Stomach (tissue), 4 donors: ENCODE data around the gene ATG4B.

ENCODE experiments used
- EP300 ChIP-seq: sonication (generic); formaldehyde crosslinking; IDR thresholded peaks from one replicate; pipeline ENCODE4 v1.6.1; 2017; ENCODE audit warnings: antibody characterized with exemption
- POLR2A ChIP-seq, 4 donors: fragments of 450-650 bp; IDR thresholded peaks; one replicate each; pipeline ENCODE4 v1.6.1; 2016; ENCODE audit warnings: antibody characterized with exemption in 4 of 4, control low read depth in 2 of 4, mild to moderate bottlenecking in 1 of 4, moderate library complexity in 1 of 4
- POLR2AphosphoS5 ChIP-seq, 3 donors: sonication (generic); formaldehyde crosslinking; IDR thresholded peaks; one replicate each; pipeline ENCODE4 v1.6.1; 2016; ENCODE audit warnings: antibody characterized with exemption in 3 of 3
- TF ChIP-seq, protein P1 (sequence below), 7 experiments: fragments of 450-650 bp in 4 of 7; fragments of 200-600 bp in 3 of 7; sonication (generic) in 3 of 7; IDR thresholded peaks; one replicate each; pipeline ENCODE4 v1.5.1; 2016 to 2019; ENCODE audit warnings: antibody characterized with exemption in 7 of 7, control low read depth in 2 of 7, mild to moderate bottlenecking in 1 of 7

DNA sequence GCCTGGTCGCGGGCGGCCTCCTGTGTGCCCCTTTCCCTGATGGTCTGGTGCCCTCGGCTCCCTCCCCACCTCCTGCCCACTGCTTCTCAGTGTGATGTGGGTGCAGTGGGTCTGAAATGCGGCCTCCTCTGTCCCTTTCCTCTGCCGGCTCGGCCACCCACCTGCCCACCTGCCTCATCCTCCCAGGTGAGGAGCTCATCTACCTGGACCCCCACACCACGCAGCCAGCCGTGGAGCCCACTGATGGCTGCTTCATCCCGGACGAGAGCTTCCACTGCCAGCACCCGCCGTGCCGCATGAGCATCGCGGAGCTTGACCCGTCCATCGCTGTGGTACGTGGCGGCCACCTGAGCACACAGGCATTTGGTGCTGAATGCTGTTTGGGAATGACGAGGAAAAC, 30.9 kb downstream of the ATG4B start:
- TF ChIP-seq EP300 (no peak), POLR2A (IDR thresholded peaks at IDR 0.05) (no peak), POLR2AphosphoS5 (IDR thresholded peaks at IDR 0.05) (no peak)
- TF ChIP-seq, protein P1, sequence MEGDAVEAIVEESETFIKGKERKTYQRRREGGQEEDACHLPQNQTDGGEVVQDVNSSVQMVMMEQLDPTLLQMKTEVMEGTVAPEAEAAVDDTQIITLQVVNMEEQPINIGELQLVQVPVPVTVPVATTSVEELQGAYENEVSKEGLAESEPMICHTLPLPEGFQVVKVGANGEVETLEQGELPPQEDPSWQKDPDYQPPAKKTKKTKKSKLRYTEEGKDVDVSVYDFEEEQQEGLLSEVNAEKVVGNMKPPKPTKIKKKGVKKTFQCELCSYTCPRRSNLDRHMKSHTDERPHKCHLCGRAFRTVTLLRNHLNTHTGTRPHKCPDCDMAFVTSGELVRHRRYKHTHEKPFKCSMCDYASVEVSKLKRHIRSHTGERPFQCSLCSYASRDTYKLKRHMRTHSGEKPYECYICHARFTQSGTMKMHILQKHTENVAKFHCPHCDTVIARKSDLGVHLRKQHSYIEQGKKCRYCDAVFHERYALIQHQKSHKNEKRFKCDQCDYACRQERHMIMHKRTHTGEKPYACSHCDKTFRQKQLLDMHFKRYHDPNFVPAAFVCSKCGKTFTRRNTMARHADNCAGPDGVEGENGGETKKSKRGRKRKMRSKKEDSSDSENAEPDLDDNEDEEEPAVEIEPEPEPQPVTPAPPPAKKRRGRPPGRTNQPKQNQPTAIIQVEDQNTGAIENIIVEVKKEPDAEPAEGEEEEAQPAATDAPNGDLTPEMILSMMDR (IDR thresholded peaks at IDR 0.05), result no peak
